ENCODE data around the gene DMXL1.

DMXL1 gene

GRCh38 chr5:119279093-119279492 lies 208.2 kb downstream of the DMXL1 start:
- TF ChIP-seq CTCF (IDR thresholded peaks at IDR 0.05), result no peak
- Histone ChIP-seq H3K4me3 (ENCODE audit: low read depth in 1 of 2, low read length in 1 of 2) (no peak overlapping the region), H3K9me3 (no peaks in the 10 kb centered on the region), H3K27me3 (no peaks in the 10 kb centered on the region), H3K27ac (peak overlapping the region; percentile 87), H3K4me1 (ENCODE audit: control insufficient read depth in 1 of 2, insufficient read depth in 1 of 2, low read depth in 1 of 2, low read length in 1 of 2) (peaks cover 100% of the 10 kb centered on the region in 2 experiments), H3K36me3 (no peaks in the 10 kb centered on the region)

DNA sequence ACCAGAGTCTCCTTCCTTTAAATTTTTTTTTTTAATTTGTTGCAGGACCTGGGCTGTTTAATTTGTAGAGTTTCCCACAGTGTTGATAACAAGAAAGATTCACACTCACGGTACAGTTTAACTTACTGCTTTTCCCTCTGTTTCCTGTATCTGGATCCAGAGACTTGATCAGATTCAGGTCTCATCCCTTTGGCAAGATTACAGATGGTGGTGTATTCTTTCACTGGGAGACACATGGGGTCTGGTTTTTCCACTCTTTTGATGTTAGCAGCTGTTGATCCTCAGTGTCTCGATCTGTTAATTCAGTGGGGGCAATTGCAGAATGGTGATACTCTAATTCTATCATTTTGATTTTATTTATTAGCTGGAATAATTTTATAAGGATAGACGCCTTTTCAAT lies 209.5 kb downstream of the DMXL1 start:
- no peak for TF ChIP-seq CTCF (IDR thresholded peaks at IDR 0.05)
- Histone ChIP-seq H3K4me1 (ENCODE audit: control insufficient read depth in 1 of 2, insufficient read depth in 1 of 2, low read depth in 1 of 2, low read length in 1 of 2) (peaks cover 100% of the 10 kb centered on the region in 2 experiments), H3K27me3 (no peaks in the 10 kb centered on the region), H3K4me3 (ENCODE audit: low read depth in 1 of 2, low read length in 1 of 2) (no peak overlapping the region), H3K36me3 (no peaks in the 10 kb centered on the region), H3K27ac (peak overlapping the region; percentile 87), H3K9me3 (no peaks in the 10 kb centered on the region)

DNA sequence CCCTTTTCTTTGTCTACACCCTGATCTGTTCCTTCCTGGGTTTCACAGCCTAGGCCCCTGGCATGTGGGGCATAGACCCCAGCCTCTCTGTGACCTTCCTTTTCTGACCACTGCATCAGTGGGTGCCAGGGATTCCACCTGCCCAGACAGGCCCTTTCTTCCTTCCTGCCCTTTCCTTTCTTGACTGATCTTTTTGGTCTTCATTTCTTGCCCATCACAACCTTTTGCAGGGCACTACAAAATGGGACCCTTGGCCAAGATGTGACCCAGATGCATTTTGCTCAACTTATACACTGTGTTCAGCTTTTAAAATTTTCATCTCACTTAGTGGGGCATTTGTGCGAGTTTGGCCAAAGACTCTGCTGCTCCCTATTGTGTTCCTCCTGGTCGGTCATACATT lies 211.7 kb downstream of the DMXL1 start:
- no peak for TF ChIP-seq CTCF (IDR thresholded peaks at IDR 0.05)
- Histone ChIP-seq H3K4me3 (ENCODE audit: low read depth in 1 of 2, low read length in 1 of 2) (no peak overlapping the region), H3K27ac (peak overlapping the region; percentile 87)

GRCh38 chr5:119284031-119284430 lies 213.1 kb downstream of the DMXL1 start:
- Histone ChIP-seq H3K36me3 (no peaks in the 10 kb centered on the region), H3K4me1 (ENCODE audit: control insufficient read depth in 1 of 2, insufficient read depth in 1 of 2, low read depth in 1 of 2, low read length in 1 of 2) (peaks cover 98 to 100% of the 10 kb centered on the region in 2 experiments), H3K27ac (peak overlapping the region; percentile 87), H3K27me3 (no peaks in the 10 kb centered on the region), H3K4me3 (ENCODE audit: low read depth in 1 of 2, low read length in 1 of 2) (peak overlapping the region in 1 of 2 experiments; percentile 2), H3K9me3 (no peaks in the 10 kb centered on the region)
- TF ChIP-seq CTCF (IDR thresholded peaks at IDR 0.05), result no peak

More for the DNA sequence above, 211.7 kb downstream of the DMXL1 start:
- Histone ChIP-seq H3K36me3 (no peaks in the 10 kb centered on the region), H3K4me1 (ENCODE audit: control insufficient read depth in 1 of 2, insufficient read depth in 1 of 2, low read depth in 1 of 2, low read length in 1 of 2) (peaks cover 100% of the 10 kb centered on the region in 2 experiments), H3K9me3 (no peaks in the 10 kb centered on the region), H3K27me3 (no peaks in the 10 kb centered on the region)

GRCh38 chr5:119285070-119285916 lies 214.4 kb downstream of the DMXL1 start:
- TF ChIP-seq CTCF (IDR thresholded peaks at IDR 0.05), result no peak
- peaks cover 98 to 100% of the 10 kb centered on the region in 2 experiments for H3K4me1 ChIP-seq (ENCODE audit: control insufficient read depth in 1 of 2, insufficient read depth in 1 of 2, low read depth in 1 of 2, low read length in 1 of 2)
- H3K27me3 ChIP-seq, result no peaks in the 10 kb centered on the region
- no peak overlapping the region for H3K4me3 ChIP-seq (ENCODE audit: low read depth in 1 of 2, low read length in 1 of 2)
- H3K36me3 ChIP-seq, result no peaks in the 10 kb centered on the region
- peak overlapping the region; percentile 87 for H3K27ac ChIP-seq
- no peaks in the 10 kb centered on the region for H3K9me3 ChIP-seq

Measured in neutrophil (primary cell).